NCI-H524 treated with DMSO at 0.1 percent for 48 hours (cell line): Measurements from ENCODE around the gene TEPSIN.
A peak's percentile ranks its signal among the peaks of the same experiment; 100 is the strongest.

Experiments used
- DNase-seq: peaks from one replicate; lab custom pipeline; 2025; lab: John Stamatoyannopoulos, UW

TEPSIN gene, protein sequence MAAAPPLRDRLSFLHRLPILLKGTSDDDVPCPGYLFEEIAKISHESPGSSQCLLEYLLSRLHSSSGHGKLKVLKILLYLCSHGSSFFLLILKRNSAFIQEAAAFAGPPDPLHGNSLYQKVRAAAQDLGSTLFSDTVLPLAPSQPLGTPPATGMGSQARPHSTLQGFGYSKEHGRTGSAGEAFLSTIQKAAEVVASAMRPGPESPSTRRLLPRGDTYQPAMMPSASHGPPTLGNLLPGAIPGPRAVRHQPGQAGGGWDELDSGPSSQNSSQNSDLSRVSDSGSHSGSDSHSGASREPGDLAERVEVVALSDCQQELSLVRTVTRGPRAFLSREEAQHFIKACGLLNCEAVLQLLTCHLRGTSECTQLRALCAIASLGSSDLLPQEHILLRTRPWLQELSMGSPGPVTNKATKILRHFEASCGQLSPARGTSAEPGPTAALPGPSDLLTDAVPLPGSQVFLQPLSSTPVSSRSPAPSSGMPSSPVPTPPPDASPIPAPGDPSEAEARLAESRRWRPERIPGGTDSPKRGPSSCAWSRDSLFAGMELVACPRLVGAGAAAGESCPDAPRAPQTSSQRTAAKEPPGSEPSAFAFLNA

DNA sequence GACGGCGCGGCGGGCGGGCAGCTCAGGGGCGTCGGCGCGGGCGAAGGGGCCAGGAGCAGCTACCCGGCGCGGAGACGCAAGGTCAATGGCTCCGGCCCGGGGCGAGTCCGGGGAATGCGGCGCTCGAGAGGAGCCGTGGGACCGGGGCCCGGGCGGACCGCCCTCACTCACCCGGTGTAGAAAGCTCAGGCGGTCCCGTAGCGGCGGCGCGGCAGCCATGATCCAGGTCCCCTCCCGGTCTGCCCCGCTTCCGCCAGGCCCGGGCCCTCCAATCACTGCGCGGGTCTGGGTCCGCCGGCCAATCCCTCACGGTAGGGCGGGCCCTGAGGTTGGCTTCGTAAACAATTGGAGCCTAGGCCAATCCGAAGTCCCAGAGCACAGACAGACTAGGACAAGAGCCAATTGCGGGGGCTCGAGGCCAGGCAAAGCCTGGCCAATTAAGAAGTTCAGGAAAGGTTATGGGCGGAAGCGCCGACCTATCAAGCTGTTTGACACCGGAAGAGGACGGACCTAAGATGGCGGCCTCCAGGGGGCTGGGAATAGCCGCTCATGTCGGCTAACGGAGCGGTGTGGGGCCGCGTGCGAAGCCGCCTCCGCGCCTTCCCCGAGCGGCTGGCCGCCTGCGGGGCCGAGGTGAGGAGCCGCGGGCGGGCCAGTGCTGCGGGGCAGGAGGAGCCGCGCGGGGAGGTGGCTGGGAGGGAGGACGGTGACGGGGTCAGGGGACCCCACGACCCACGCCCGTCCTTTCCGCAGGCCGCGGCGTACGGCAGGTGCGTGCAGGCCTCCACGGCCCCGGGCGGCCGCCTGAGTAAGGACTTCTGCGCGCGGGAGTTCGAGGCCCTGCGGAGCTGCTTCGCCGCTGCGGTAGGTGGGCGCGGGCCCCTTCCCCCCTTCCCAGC is at the start of gene TEPSIN, which contains the start of gene NDUFAF8:
Gene TEPSIN, minus strand, starts transcription at position 241 of the 899 bp plus-strand sequence. Its CDS starts 22 bp downstream, at position 219.
Gene NDUFAF8, plus strand, starts transcription at position 504 of the 899 bp plus-strand sequence. Its CDS starts 46 bp downstream, at position 550.
- peak; percentile 100 for DNase-seq

DNA sequence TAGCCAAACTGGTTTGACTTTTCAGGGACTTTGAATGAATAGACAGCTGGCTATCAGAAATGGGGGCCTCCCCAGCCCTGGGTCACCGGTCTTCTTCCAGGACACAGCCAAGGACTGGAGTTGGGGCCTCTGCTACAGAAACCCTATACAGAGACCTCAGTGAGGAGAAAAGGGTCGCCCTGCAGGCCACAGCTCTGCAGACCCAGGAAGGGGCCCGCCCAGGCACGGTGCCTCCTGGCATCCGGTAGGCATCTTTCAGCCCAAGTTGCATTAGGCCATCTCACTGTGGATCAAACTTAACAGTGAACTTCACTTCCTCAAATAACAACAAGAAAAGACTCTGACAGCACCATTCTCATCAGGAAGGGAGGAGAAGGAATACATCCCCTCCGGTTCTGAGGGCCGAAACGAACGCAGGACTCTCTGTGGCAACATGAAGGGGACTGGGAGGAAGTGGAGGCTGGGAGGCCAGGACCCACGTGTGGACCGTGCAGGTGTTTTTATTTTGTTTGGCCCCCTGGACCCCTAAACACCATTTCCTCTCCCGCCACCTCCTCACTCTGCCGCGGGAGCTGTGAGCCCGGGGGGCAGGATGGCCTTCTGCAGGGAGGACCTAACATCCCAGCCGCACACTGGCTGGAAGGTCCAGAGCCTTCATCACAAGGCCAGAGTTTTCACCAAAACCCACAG is 49.0 kb upstream of the TEPSIN start:
- DNase-seq, result no peak

DNA sequence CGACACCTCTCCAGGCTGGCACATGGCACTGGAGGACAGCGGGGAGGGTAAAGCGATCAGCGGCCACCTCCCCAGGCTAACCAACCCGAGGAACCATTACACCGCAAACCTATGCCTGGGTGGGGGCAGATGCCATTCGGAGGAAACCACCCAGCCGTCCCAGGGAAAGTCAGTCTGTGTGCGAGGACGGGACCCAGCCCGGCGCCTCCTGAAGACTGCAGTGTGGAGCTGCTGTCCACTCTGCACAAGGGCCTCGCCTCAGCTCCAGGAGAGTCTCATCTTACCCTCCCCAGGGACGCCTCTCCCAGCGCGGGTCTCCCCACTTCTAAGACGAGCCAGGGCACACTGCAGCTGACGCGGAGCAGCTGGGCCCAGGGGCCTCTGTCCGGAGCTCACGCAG is 48.3 kb upstream of the TEPSIN start:
- DNase-seq, result no peak

DNA sequence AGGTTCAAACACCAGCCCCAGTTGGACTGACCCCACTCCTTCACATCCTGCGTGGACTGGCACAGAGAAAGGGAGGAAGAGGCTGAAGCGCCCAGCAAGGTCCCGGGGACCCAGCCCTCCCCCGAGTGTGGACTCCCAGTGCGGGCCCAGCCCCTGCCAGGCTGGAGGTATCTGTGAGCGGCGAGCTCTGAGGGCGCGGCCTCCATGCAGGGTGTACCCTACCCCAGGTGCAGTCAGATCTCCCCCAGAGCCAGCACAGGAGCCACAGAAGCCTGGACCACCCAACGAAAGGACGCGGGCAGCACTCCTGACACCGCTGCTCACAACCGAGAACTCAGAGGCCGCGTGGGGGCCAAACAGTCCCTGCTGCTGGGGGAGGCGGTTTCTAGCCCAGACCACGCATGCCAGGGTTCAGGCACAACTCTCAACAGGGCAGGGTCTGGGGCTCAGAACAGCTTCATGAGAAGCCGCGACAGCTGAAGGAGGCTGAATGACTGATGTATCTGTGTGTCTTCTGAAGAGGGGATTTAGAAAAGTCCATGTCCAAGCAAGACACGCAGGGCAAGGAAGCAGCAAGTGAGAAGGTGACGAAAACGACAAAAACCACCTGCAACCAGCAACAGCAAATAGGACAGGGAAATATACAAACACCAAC is 47.8 kb upstream of the TEPSIN start:
- DNase-seq, result no peak

DNA sequence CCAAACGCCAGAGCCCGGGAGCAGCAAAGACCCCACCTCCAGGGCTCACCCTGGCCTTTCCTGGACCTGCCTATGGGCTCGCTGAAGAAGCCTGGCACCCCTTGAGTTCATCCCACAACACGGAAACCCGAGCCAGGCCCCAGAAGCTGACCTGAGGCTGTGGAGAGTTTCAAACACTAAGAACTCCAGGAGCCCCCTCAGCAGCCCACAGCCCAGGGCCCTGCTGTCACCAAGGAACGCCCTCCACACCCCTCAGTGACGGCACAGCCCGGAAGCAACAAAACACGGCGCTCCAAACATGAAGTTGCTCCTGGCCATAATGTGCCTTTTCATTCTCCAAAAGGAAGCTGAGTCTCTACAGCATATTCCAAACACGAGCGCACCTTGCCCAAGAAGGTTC is 47.0 kb upstream of the TEPSIN start:
- DNase-seq, result no peak

DNA sequence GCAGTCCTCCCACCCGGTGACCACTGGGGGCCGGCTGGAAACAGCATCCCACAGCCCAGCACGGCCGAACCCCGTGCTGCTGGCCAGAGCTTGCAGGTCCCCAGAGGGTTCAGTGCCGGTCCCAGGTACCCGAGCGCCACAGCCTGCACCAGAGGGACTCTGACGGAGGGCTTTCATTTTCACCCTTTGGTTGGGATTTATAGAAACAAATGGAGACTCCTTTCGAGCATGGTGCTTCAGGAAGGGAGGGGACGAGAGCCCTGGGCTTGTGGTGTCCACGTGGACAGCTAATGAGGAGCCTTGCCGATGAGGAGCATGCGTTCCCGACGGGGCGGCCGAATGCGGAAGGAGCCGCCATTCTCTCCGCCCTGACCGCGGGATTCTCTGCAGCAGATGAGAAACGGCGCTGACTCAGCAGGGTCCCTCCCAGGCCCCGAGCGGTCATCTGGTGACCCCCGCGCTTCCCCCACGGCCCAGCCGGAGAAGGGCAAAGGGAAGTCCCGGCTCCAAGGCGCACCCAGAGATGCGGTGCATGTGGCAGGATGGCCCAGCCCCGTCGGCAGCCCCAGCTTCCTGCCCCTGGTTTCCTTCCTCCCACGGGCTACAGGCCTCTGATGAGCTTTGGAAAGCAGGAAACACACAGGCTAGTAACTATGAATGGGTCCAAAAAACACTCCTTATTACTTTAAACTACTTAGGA is 46.5 kb upstream of the TEPSIN start:
- no peak for DNase-seq

DNA sequence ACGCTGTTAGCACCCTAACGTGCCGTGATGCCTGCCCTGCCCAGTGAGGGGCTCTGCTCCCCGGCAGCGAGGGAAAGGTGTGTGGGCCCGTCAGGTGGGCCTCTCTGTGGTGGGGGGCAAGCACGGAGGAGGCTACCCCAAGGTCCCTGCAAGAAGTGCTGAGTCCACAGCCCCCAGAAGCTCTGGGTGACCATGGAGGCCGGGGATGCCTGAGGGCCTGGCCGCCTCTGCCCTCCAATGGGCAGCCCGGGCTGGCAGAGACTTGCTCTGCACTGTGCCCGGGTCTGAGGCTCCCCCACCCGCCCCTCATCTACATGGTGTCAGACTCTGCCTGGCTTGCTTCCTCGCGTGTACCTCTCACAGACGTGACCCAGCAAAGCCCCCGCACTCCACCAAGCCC is 44.0 kb upstream of the TEPSIN start:
- no peak for DNase-seq

DNA sequence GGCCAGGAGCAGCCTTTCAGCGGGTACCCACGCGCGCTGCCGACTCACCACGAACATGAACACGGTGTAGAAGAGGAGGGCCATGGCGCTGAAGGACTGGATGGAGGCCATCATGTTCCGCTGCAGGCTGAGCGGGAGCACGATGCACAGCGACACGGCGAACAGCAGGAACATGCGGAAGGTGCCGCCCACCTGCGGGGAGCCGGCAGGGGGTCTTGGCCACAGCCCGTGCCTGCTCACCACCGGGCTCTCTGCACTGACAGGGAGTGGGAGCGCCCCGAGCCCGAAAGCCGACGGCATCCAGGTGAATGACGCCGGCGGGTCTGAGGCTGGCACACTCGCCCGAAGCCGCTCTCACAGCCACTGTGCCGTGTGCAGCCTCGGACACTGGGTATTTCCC is 43.3 kb upstream of the TEPSIN start:
- DNase-seq, result no peak

DNA sequence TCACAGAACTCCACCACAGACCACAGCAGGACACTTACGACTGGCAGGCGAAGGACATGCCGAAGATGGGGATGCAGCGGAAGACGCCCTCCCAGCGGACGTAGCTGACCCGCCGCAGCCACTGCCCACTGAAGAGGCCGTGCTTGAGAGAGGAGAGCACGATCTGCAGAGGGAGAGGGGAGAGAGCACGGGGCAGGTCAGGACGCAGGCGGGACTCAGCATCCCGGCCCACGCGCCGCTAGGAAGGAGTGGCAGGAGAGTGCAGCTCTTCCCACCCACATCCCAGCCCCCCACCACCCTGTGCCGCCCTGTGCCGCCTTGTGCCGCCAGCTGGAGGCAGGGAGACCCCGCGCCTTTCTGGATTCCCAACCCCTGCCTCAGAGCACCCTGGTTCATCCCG is 41.7 kb upstream of the TEPSIN start:
- no peak for DNase-seq

DNA sequence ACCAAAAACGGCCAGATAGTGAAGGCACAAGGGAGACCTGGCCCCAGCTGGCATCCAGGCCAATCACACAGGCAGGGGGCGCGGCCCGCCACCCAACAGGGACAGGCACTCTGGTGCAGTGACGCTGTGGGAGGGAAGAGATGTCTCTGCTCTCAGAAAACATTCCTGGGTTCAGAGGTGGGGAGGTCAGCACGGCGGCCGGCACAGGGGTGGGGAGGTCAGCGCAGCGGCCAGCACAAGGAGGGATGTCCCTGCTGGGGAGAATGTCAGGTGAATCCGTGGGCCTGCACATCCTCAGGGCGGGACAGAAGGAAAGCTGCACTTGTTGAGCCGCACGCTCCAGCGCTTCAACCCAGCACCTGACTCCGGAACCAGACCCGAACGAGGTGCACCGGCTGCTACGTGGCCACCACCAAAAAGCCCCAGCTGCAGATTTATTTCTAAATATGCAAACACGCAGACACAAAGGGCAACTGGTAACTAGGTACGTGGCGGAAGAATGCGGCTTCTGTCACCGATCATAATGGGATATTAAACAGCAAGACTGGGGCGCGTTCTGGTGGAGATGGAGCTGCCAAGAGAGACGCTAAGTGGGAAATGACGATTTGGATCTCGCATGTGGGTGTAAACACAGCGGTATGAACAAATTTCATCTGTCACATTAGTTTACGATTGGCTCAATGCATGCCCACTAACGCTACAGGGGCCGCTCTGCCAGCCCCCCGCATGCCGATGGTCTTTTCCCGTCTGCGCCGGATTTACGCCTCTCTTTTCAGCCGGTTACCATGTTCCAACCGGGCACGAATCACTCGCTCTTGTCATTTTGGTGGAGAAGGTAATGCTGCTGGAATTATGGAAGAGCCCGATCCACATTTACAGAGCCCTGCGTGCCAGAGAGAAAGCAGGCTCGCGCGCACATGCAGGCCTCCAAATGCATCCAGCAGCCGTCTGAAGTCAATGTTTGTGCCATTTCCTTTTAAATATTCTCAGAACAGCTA is 40.7 kb upstream of the TEPSIN start:
- DNase-seq, result no peak

DNA sequence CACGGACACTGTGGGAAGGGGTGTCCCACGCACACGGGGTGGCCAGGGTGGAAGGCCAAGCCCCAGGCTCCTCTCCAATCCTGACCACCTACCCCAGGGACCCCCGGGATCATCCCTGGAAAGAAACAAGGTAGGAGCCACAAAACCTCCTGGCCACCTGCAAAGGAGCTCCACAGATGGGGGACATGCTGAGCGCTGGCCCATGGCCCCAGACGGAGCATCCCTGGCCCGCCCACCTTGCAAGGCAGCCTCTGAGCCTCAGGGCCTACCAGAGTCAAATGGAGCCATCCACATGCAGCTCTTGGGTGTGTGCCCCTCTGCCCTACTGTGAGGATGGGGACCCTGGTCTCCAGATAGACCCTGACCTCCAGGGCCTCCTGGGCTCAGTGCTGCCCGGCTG is 40.0 kb upstream of the TEPSIN start:
- DNase-seq, result no peak

DNA sequence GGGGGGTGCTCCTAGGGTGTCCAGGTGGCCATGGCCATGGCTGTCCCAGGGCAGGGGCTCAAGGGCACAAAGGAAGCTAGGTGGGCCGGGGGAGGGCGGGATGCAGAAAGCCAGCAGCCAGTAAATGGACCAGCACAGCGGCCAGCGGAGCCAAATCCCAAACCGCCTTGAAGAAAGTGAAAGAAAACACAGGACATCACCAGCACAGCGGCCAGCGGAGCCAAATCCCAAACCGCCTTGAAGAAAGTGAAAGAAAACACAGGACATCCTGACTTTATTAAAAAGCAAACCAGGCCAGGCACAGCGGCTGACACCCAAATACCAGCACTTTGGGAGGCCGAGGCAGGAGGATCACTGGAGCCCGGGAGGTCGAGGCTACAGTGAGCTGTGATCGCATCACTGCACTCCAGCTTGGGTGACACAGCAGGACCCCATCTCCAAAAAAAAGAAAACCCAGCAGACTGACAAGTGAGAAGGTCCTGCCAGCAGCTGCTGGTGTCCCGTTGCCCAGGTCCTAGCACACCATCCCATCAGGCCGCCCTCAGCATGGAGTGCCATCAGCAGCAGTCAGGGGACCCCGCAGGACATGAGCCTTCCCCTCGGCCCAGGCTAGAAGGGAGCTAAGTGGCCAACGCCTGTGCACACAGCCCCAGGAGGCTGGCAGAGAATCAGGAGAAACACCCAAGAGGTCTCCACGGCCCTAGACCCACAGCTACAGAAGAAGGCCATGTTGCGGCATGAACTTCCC is 39.3 kb upstream of the TEPSIN start:
- no peak for DNase-seq

DNA sequence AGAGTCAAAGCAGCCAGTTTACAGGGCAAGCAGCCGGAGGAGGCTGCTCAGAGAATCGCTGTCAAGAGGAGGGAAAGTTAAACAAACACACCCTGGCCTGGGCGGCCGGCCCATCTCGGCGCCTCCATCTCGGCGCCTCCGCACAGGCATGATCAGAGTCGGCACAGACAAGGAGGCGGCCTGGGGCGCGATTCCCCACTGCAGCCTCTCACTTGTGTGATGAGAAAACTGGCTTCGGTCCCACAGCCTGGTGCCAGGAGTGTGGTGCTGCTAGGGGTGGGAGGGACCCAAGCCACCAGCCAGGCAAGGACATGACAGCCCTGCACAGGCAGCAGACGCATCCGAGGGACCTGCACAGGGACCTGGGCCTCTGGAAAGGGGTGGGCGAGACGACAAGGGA is 38.6 kb upstream of the TEPSIN start:
- no peak for DNase-seq

DNA sequence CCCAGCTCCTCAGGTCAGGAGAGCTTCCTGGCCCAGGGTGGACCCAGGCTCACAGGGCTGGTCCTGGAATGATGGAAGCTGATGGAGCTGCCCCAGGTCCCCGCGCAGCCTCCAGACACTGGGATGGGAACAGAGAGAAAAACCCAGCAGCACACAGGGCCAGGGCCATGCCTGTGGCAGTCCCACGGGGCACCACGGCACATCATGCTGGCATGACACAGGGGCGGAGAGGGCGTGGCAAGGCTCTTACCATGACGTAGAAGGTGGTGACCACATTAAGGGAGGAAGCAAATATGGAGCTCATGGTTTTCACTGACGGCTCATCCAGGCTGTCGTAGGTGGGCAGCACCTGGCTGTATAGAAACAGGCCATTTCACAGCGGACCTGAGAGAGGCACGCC is 37.9 kb upstream of the TEPSIN start:
- DNase-seq, result no peak

DNA sequence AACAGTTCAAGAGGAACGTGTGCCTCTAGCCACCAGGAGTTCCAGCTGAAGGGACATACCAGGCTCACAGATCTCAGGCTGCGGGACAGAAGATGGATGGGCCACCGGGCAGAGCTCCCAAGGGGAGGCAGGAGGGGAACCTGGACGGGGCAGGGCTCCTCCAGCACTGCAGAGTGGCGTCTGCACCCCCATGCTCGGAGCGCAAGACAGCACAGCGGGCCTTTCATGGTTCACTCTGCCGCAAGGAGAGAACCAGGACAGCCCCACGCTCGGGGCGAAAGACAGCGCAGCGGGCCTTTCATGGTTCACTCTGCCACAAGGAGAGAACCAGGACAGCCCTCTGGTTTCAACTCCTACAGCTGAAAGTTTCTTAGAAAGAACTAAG is 35.6 kb upstream of the TEPSIN start:
- no peak for DNase-seq

DNA sequence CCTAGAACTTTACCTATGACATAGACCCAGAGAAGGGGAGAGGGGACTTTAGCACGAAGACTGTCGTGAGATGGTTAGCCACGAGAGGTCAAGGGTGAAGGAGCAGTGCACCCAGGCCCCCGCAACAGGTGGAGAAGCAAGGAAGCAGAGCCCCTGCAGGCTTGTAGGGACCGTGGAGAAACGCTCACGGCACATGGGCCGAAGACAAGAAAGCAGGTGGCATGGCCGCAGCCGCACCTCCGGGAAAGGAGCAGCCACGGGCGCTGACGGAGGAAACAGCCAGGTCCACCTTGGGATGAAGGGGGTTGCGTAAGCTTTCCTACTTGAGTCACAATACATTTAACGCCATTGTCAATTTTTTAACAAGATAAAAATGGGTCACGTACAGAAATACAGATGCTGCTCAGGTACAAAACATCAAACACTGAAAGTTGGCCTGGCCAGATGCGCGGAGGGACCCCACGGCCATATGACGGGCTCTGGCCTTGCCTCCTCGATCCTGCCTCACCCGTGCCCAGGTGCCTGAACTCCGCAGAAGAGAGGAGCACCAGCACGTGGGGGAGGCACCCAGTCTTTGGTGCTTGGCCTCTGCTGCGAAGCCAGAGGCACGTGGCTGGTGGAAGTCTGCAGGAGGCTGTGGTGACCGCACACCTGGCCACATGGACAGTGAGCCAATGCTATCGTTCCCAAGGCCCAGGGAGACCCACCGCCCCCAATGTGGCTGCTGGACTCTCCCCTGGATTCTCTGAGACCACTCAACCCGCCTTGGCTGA is 35.0 kb upstream of the TEPSIN start:
- no peak for DNase-seq

DNA sequence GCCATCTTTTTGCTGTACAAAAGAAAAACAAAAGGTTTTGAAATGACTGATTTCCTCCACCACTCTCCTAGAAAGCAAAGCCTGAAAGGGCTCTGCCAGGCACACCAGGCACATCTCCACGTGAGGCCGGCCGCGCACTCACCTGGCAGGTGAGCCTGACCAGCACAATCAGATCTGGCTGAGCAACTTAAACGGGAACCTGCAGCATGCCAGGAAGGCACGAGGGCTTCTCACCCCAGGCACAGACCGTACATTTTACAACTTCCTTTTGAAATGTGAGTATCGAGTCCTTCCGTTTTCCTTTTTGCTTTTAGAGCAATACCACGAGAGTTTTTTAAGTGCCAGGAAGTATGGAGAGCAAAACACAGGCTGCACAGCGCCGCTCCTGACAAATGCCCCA is 33.8 kb upstream of the TEPSIN start:
- DNase-seq, result no peak

DNA sequence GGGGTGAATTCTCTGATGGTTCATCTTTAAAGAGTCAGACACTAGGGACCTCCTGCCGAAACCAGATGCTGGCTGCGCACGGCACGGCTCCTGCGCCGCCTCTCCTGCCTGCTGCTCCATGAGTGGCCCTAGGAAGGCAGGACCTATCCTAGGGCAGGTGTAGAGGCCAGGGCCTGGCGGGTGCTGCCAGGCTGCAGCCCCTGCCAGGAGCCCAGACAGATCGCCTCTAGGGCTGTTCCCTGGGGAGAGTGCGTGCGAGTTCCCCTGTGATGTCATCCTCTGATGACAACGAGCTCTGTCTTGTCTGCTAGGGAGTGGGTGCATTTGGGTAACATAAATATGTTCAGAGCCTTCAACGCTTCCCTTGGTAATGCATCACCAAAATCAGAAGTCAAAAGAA is 32.4 kb upstream of the TEPSIN start:
- DNase-seq, result no peak
